ENCODE data around the gene LMO1. TPM values are rescaled to one million over a fixed set of nuclear protein-coding genes. Genes with fewer than 3 reads are reported as not detected.
A peak's percentile ranks its signal among the peaks of the same experiment; 100 is the strongest.

LMO1 gene
- total RNA-seq, 2 donors from 2014 or later = not detected

DNA sequence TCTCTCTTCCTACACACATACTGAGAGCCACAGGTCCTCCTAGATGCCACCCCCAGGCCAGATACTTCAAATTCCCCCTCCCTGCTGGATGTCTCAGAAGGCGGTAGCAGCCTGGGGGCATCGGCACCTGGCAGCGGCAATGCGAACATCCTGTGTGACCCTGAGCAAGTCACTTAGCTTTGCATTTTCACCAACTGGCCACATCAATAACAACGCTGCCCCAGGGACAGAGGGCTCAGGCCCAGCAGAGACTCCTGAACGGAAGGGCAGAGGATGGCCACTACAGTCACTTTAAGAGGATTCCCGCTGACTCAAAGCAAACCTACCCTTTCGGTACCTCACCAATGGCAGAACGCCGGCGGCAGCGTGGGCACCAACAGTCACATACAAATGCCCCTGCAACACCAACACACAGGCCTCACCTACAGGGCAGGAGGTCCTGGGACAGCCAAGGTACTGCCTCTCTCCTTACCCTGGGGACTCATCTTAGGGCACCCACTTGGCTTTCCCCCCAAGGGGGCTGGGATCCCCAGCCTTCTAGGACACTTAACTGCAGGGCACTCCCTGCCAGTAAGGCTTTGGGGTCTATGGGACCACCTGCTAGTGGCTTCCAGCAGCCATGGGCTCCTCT is 1.6 kb downstream of the LMO1 start:
- peaks cover 6% of the 10 kb centered on the region for H3K4me1 Mint-ChIP-seq
- ATAC-seq (replicated peaks) = no peak
- no peaks in the 10 kb centered on the region for H3K36me3 Mint-ChIP-seq (ENCODE audit: low read depth)
- H3K9me3 Mint-ChIP-seq = no peaks in the 10 kb centered on the region
- H3K27me3 Mint-ChIP-seq = peaks cover 45% of the 10 kb centered on the region
- H3K4me3 Mint-ChIP-seq = peak overlapping the region; percentile 63
- H3K27ac Mint-ChIP-seq = no peak overlapping the region

DNA sequence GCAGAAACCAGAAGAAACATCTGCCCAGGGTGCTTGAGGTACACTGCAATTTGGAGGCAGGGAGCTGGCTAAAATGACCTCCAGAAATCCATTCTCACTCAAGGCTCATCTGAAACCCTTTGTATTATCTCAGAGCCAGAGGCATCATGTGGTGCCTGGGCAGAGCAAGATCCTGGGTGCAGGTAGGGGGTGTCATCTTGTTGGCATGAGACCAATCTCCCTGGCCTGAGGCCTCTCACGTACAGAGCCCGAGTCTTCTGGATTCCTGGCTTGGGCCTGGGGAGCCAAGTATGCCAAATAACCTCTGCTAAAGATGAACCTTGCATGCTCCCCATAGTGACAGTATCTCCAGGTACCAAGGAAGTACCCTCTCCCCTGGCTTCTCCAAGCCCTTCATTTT is 2.4 kb downstream of the LMO1 start:
- H3K27me3 Mint-ChIP-seq = peaks cover 39% of the 10 kb centered on the region
- no peak for ATAC-seq (replicated peaks)
- H3K4me1 Mint-ChIP-seq = peaks cover 6% of the 10 kb centered on the region
- no peaks in the 10 kb centered on the region for H3K36me3 Mint-ChIP-seq (ENCODE audit: low read depth)
- no peak overlapping the region for H3K4me3 Mint-ChIP-seq
- H3K9me3 Mint-ChIP-seq = no peaks in the 10 kb centered on the region
- no peak overlapping the region for H3K27ac Mint-ChIP-seq

DNA sequence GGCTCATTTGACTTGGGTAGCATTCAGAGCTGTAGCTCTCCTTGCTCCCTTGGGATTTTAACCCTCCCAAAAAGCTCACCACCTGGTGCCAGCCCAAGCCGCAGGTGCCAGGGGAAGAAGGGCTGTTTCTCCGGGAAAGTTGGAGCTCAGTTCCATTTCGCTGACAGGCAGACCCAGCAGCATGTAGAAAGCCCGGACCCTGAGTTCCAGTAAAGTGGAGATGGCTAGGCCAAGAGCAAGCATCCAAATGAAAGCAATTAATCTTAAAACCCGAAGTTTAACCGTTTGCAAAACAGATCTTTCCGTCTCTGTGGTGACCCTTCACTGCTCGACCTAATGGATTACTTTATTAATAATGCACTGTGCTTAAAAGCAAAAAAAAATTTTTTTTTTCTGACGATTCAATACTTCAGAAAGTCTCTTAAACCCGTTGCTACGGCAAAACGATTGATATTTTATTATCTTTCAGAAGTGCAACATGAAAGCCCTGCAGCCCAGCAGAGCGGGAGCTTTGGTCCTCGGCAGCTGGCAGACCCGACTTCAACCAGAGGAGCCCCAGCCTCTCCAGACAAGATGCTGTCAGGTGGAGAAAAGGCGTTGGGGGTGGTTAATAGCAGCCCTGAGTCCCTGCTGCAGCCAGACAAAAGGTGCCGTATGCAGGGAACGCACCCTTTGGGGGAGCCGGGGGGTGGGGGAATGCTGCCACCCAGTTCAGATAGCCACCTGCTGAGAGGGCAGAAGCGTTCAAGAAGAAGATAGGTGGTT is 3.3 kb downstream of the LMO1 start:
- H3K4me3 Mint-ChIP-seq = no peak overlapping the region
- no peaks in the 10 kb centered on the region for H3K9me3 Mint-ChIP-seq
- H3K36me3 Mint-ChIP-seq (ENCODE audit: low read depth) = no peaks in the 10 kb centered on the region
- no peak for ATAC-seq (replicated peaks)
- H3K4me1 Mint-ChIP-seq = peaks cover 6% of the 10 kb centered on the region
- no peak overlapping the region for H3K27ac Mint-ChIP-seq
- peaks cover 39% of the 10 kb centered on the region for H3K27me3 Mint-ChIP-seq

DNA sequence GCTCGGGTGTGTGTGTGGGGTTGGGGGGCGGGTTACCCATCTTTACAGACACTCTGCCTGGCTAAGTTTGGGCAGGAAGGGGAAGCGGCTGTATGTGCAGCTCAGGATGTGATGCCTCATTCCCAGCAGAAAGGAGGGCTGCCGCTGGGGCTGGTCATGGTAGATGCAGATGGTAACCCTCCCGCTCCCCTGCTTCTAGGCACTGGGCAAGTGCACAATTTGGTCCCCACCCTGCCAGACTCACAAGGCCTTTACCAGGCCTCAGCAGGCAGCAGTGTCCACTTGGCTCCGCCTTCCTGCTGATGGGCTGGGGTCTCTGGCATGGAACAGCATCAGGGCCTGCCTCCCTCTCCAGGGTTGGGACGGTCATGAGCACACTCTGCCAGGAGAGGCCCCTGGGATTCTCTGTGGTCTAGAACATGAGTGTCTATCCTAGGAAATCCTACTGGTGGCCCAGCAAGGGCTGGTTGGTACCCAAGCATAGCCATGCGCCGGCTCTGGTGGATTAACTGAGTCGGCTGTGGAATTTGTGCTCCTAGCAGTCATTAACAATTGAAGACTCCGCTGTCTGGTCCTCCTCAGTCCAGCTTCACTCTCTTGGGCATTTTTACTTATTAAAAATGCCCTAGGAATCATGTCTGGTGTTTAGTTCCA is 4.2 kb downstream of the LMO1 start:
- no peak for ATAC-seq (replicated peaks)
- no peak overlapping the region for H3K27ac Mint-ChIP-seq
- H3K36me3 Mint-ChIP-seq (ENCODE audit: low read depth) = no peaks in the 10 kb centered on the region
- peaks cover 31% of the 10 kb centered on the region for H3K27me3 Mint-ChIP-seq
- H3K9me3 Mint-ChIP-seq = no peaks in the 10 kb centered on the region
- H3K4me3 Mint-ChIP-seq = no peak overlapping the region
- H3K4me1 Mint-ChIP-seq = peaks cover 6% of the 10 kb centered on the region

DNA sequence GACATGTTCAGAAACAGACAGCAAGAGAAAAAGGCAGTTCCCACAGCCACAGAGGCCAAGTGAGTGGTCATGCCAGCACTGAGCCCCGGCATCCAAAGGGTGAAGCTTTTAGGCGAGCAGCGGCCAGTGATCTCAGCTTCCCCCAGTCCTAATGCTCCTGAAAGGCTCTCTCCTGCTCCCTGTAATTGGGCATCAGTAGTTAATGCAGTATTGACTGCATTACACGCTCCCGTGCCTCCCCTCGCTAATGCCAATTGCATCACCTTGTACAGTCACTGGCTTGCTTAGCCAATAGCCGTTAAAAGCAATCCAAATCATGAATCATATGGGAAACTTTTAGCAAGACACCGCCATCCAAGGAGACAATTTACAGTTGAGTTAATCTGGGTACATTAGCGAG is 4.9 kb downstream of the LMO1 start:
- peaks cover under 1% of the 10 kb centered on the region for H3K4me1 Mint-ChIP-seq
- H3K27me3 Mint-ChIP-seq = peaks cover 26% of the 10 kb centered on the region
- no peak overlapping the region for H3K4me3 Mint-ChIP-seq
- ATAC-seq (replicated peaks) = no peak
- H3K9me3 Mint-ChIP-seq = no peaks in the 10 kb centered on the region
- H3K36me3 Mint-ChIP-seq (ENCODE audit: low read depth) = no peaks in the 10 kb centered on the region
- no peak overlapping the region for H3K27ac Mint-ChIP-seq

DNA sequence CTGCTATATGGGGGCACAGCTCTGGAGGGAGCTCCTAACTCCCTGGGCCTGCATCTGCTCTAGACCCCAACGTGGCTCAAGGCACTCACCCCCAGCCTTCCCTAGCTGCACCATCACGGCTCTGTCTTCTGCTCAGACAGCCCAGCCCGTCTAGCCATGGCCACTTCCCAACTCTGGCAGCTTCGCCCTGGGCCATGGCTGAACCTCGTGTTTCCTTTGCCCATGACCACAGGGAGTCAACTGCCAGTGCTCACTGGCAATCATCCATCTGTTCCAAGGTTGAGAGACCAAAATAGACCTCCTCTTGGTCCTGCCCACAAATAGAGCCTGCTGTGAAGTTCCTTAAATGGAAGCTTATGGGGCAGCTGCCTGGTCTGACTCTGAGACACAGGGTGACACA is 5.4 kb downstream of the LMO1 start:
- no peak overlapping the region for H3K27ac Mint-ChIP-seq
- no peak overlapping the region for H3K4me3 Mint-ChIP-seq
- H3K9me3 Mint-ChIP-seq = no peaks in the 10 kb centered on the region
- peaks cover 24% of the 10 kb centered on the region for H3K27me3 Mint-ChIP-seq
- H3K4me1 Mint-ChIP-seq = no peaks in the 10 kb centered on the region
- no peak for ATAC-seq (replicated peaks)
- H3K36me3 Mint-ChIP-seq (ENCODE audit: low read depth) = no peaks in the 10 kb centered on the region

DNA sequence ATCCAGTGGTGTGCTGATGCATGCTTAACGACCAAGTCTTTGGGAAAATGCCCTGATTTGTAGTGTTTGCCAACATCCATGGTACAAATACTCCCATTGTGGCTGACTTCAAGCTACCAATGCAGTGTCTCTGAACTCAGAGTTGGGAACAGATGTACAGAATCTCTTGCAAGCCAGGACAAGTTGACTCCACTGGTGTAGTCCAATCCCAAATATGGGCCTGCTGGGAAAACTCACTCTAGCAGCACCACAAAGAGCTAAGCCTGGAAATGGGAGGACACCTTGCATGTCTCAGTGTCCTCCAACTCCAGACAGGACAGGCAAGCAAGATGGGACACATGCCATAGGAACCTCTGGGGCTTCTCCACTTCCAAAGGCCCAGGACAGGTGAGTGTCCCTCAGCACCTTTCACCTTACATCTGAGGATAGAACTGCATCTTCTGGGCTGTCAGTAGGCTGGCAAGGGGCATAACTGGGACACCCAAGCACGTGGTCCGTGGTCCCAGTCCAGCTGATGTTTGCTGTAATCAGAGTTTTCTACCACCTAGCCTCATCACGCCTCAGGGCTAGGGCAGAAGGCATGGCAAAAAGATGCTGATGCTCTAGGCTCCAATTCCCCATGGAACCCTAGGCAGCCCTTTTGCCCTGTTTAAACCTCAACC is 6.5 kb downstream of the LMO1 start:
- Mint-ChIP-seq H3K36me3 (ENCODE audit: low read depth) (no peaks in the 10 kb centered on the region), H3K27me3 (peaks cover 24% of the 10 kb centered on the region), H3K4me3 (no peak overlapping the region), H3K4me1 (no peaks in the 10 kb centered on the region), H3K27ac (no peak overlapping the region), H3K9me3 (no peaks in the 10 kb centered on the region)
- ATAC-seq (replicated peaks) = no peak

DNA sequence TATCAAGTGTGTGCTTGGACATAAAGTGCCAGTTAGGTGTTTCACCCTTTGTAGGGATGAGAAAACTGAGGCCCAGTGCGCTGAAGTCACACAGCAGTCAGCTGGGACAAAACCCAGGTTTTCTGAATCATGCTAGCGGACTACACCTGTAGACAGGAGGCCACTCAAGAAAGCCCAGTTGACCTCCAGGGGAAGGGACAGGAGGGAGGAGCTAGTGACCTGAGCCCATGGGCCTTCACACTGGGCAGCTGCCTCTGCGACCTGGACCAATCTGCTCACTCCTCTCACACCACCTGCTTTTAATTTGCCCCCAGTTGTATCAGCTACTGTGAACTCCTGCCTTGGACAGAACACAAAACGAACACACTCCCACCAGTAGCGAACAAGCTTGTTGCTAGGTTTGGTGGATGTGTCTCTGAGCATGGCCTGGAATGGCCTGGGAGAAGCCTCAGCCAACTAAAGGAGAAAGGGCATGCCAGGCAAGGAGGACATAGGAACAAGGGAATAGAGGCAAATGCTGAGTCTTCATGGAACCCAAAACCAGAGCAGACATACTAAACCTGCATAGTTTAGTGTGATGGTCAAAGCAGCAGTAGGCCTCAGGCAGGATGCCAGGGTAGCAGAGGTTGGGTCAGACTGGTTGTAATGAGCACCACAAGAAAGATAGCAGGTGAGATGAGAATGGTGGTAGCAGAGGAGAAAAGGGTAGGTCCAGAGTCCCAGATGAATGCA is 7.2 kb downstream of the LMO1 start:
- no peak overlapping the region for H3K27ac Mint-ChIP-seq
- no peaks in the 10 kb centered on the region for H3K9me3 Mint-ChIP-seq
- no peaks in the 10 kb centered on the region for H3K4me1 Mint-ChIP-seq
- no peak for ATAC-seq (replicated peaks)
- no peak overlapping the region for H3K4me3 Mint-ChIP-seq
- peaks cover 18% of the 10 kb centered on the region for H3K27me3 Mint-ChIP-seq
- H3K36me3 Mint-ChIP-seq (ENCODE audit: low read depth) = no peaks in the 10 kb centered on the region

DNA sequence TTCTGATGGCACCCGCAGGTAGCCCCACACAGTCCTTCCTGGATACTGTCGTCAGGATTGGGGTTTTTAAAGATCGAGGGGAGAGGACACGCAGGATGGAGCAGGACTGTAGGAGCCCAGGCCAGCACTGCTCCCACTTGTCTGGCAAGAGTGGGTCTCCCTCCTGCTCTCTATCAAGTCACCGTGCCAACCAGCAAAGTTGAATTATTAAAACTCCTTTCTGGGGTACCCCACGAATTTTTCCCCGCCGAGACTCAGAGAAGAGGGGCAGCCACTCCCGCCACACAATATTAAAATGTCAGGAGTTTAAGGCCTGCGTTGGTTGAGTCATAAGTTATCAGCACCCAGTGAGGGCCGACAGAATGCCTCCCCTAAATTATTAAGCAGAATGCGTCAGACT is 10.1 kb downstream of the LMO1 start:
- ATAC-seq (replicated peaks) = no peak
- Mint-ChIP-seq H3K36me3 (ENCODE audit: low read depth) (no peaks in the 10 kb centered on the region), H3K27me3 (peaks cover 3% of the 10 kb centered on the region), H3K4me3 (no peak overlapping the region), H3K27ac (no peak overlapping the region), H3K4me1 (no peaks in the 10 kb centered on the region), H3K9me3 (no peaks in the 10 kb centered on the region)

DNA sequence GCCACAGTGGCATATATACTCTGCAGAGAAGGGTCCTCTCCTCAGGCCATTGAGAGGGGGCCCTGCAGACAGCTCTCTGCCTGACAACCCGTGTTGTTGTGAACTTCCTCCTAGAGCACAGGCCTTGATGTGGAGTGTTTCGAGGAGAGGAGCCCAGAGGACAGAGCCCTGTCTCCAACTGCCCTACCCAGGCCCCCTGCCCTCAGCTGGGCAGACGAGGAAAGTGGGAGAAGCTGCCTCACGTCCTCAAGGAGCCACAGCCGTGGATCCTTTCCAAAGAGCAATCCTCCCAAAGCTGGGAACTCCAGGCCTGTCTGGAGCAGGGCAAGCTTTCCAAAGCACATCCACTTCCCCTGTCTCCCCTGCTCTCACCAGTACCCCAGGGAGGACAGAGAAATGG is 10.7 kb downstream of the LMO1 start:
- no peak overlapping the region for H3K4me3 Mint-ChIP-seq
- H3K27me3 Mint-ChIP-seq = peaks cover 3% of the 10 kb centered on the region
- no peaks in the 10 kb centered on the region for H3K36me3 Mint-ChIP-seq (ENCODE audit: low read depth)
- no peaks in the 10 kb centered on the region for H3K4me1 Mint-ChIP-seq
- H3K27ac Mint-ChIP-seq = no peak overlapping the region
- H3K9me3 Mint-ChIP-seq = no peaks in the 10 kb centered on the region
- no peak for ATAC-seq (replicated peaks)

DNA sequence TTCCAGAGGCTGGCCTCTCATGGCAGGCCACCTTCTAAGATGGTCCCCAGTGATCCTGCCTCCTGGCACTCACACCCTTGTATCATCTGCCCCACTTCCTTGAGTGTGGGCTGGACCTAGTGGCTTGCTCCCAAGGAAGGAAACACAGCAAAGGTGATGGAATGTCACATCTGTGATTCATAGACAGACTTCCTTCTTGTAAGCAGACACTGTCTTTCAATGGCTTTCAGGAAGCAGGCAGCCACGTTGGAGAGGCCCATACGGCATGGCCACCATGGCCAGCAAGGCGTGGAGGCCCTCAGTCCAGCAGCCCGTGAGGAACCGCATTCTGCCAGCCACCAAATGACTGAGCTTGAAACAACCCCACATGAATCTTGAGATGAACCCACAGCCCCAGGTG is 11.3 kb downstream of the LMO1 start:
- no peak for ATAC-seq (replicated peaks)
- no peaks in the 10 kb centered on the region for H3K4me1 Mint-ChIP-seq
- H3K27me3 Mint-ChIP-seq = peaks cover 3% of the 10 kb centered on the region
- H3K4me3 Mint-ChIP-seq = no peak overlapping the region
- no peaks in the 10 kb centered on the region for H3K9me3 Mint-ChIP-seq
- no peaks in the 10 kb centered on the region for H3K36me3 Mint-ChIP-seq (ENCODE audit: low read depth)
- no peak overlapping the region for H3K27ac Mint-ChIP-seq

DNA sequence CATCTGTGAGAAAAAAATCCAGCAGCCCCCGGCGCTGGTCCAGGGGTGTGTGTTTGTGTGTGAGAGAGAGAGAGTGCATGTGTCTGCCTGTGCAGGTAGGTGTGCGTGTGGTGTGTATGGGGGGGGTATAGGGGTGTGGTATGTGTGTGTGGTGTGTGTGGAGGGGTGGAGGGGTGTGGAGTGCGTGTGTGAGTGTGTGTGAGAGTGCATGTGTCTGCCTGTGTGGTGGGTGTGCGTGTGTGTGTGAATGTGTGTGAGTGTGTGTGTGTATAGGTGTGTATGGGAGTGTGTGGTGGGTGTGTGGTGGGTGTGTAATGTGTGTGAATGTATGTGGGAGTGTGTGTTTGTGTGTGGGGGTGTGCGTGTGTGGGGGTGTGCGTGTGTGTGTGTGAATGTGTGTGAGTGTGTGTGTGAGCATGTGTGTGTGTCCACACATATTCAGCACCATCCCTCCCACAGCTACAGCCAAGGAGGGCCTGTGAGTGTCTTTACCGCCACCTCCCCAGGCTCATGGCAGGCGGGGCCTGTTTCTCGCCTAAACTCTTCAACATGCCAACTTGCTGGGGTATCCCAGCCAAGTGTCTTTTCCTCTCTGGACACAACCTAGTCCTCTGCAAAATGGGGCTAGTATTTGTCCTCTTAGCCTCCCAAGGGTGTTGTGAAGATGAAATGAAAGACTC is 11.9 kb downstream of the LMO1 start:
- peaks cover 7% of the 10 kb centered on the region for H3K27me3 Mint-ChIP-seq
- H3K36me3 Mint-ChIP-seq (ENCODE audit: low read depth) = no peaks in the 10 kb centered on the region
- no peaks in the 10 kb centered on the region for H3K9me3 Mint-ChIP-seq
- H3K27ac Mint-ChIP-seq = no peak overlapping the region
- ATAC-seq (replicated peaks) = no peak
- H3K4me3 Mint-ChIP-seq = no peak overlapping the region
- H3K4me1 Mint-ChIP-seq = no peaks in the 10 kb centered on the region

DNA sequence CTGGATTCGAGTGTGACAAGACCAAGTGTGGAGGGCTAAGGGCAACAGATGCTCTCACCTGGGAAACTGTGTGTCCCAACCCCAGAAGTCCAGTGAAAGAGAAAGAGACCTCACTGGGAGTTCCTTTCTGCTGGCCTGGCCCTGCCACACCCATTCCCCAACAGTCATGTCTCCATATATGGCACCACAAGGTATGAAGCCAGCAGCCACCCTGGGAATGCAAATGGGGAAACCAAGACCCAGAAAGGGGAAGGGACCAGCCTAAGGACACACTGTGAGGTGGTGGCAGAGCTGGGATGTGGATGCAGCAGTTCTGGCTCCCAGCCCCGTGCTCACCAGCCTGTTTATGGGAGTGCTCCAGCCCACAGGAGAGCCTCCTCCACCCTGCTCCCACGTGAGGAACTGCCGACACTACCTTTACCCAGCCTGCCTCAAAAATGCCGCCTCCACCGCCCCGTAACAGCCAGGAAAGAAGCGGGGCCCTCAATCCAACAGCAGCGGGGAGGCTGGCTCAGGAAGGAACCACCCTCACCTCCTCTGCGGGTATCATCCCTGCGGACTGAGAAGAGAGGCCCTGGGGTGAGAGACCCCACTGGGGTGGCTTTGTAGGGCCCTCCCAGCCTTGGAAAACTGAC is 12.6 kb downstream of the LMO1 start:
- H3K4me3 Mint-ChIP-seq = no peak overlapping the region

More for the DNA sequence above, 12.6 kb downstream of the LMO1 start:
- ATAC-seq (replicated peaks) = no peak
- no peaks in the 10 kb centered on the region for H3K36me3 Mint-ChIP-seq (ENCODE audit: low read depth)
- H3K9me3 Mint-ChIP-seq = no peaks in the 10 kb centered on the region
- H3K27ac Mint-ChIP-seq = no peak overlapping the region
- H3K4me1 Mint-ChIP-seq = no peaks in the 10 kb centered on the region
- peaks cover 7% of the 10 kb centered on the region for H3K27me3 Mint-ChIP-seq
